Measurements from ENCODE around the gene SZT2.

DNA sequence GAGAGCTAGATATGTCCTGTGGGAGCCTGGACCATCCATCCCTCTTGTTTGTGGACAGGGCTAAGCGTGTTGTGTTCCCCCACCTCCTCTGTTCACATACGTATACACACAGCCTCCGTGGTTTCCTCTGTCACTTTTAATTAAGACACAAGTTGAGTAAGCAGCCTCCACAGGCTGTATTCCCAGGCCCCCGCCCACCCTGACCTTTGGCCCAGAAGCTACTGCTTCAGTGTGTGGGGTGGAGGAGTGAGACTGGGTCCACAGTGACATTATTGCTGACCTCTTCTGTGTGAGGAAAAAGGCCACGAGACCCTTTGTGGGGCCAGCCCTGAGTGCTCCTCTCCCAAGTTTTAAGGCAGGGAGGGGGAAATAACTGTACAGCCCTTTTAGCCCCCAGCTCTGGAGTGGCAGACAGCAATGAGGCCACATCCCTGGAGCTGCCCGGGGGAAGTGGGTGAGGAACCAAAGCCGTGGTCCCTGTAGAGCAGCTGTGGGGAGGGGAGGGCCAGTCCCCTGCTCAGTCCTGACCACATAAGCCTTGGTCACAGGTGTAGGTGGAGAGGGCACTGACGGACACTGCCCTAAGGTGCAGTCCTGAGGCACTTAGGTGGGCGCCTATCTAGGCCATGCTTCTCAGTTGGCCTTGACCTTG, 26.3 kb upstream of the SZT2 start:
- TF ChIP-seq, protein P1, sequence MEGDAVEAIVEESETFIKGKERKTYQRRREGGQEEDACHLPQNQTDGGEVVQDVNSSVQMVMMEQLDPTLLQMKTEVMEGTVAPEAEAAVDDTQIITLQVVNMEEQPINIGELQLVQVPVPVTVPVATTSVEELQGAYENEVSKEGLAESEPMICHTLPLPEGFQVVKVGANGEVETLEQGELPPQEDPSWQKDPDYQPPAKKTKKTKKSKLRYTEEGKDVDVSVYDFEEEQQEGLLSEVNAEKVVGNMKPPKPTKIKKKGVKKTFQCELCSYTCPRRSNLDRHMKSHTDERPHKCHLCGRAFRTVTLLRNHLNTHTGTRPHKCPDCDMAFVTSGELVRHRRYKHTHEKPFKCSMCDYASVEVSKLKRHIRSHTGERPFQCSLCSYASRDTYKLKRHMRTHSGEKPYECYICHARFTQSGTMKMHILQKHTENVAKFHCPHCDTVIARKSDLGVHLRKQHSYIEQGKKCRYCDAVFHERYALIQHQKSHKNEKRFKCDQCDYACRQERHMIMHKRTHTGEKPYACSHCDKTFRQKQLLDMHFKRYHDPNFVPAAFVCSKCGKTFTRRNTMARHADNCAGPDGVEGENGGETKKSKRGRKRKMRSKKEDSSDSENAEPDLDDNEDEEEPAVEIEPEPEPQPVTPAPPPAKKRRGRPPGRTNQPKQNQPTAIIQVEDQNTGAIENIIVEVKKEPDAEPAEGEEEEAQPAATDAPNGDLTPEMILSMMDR (IDR thresholded peaks at IDR 0.05; ENCODE audit: low read depth, low read length, poor library complexity, severe bottlenecking), result no peak
- TF ChIP-seq EZH2phosphoT487 (IDR thresholded peaks at IDR 0.05; ENCODE audit: borderline replicate concordance, low read length), result no peak

All from DOHH2 (cell line).